Naive B cell (primary cell): ENCODE measurements around the gene NUMA1. TPM values are rescaled to one million over a fixed set of nuclear protein-coding genes. Genes with fewer than 3 reads are reported as not detected.

Experiments used
- ATAC-seq, 2 donors: fragments of 150-1000 bp; cut with Tn5 transposase; 2 replicates each; pipeline ENCODE4 v1.10.0; 2021; ENCODE audit warnings: low read depth in 2 of 2, mild to moderate bottlenecking in 2 of 2, moderate library complexity in 2 of 2
- DNase-seq: peaks from one replicate; pipeline ENCODE4 v3.0.0; 2022
- H3K27ac Mint-ChIP-seq, 6 donors: one replicate each; pipeline ENCODE4 v1.8.0; 2020 to 2022; ENCODE audit warnings: mild to moderate bottlenecking in 6 of 6, mixed read lengths in 6 of 6, moderate library complexity in 5 of 6, inconsistent platforms in 2 of 6
- H3K27me3 Mint-ChIP-seq, 3 donors: one replicate each; pipeline ENCODE4 v1.8.0; 2021 to 2022; ENCODE audit warnings: mixed read lengths in 3 of 3, mild to moderate bottlenecking in 1 of 3
- H3K36me3 Mint-ChIP-seq, 2 donors: one replicate each; pipeline ENCODE4 v1.8.0; 2020 to 2022; ENCODE audit warnings: mixed read lengths in 2 of 2, inconsistent platforms in 1 of 2, mild to moderate bottlenecking in 1 of 2
- H3K4me1 Mint-ChIP-seq, 3 donors: one replicate each; pipeline ENCODE4 v1.8.0; 2020 to 2022; ENCODE audit warnings: mixed read lengths in 3 of 3, inconsistent platforms in 1 of 3, mild to moderate bottlenecking in 1 of 3, moderate library complexity in 1 of 3
- H3K4me3 Mint-ChIP-seq, 8 donors: one replicate each; pipeline ENCODE4 v1.8.0; 2020 to 2022; ENCODE audit warnings: mild to moderate bottlenecking in 8 of 8, mixed read lengths in 8 of 8, moderate library complexity in 8 of 8, inconsistent platforms in 2 of 8
- H3K9me3 Mint-ChIP-seq, 7 donors: one replicate each; pipeline ENCODE4 v1.8.0; 2020 to 2022; ENCODE audit warnings: mixed read lengths in 7 of 7, mild to moderate bottlenecking in 5 of 7, inconsistent platforms in 2 of 7, moderate library complexity in 1 of 7
- polyA plus RNA-seq, 6 donors: library from polyadenylated mRNA; unstranded; fragments of 300-500 nt; fragmentation: Illumina TruSeq; gene quantifications; one replicate each; pipeline ENCODE4 v1.2.3, GENCODE V29; 2021; ENCODE audit warnings: low read depth in 6 of 6

The NUMA1 gene
- polyA plus RNA-seq, 6 donors from 2014 or later, result 5.4 to 102 (median 20.4) TPM

- H3K9me3 Mint-ChIP-seq, result no peaks in the 10 kb centered on the region
- H3K36me3 Mint-ChIP-seq, result peaks cover 6 to 9% of the 10 kb centered on the region in 2 donors
- peaks cover 18 to 20% (median 19%) of the 10 kb centered on the region in 3 donors for H3K4me1 Mint-ChIP-seq
Observed at GRCh38 chr11:72070491-72070890, 9.9 kb downstream of the NUMA1 start.

GRCh38 chr11:72069787-72070251, 10.5 kb downstream of the NUMA1 start:
- DNase-seq (no peak), ATAC-seq (no peak)
- Mint-ChIP-seq H3K27me3 (no peaks in the 10 kb centered on the region), H3K36me3 (peaks cover 6 to 9% of the 10 kb centered on the region in 2 donors), H3K4me1 (peaks cover 14 to 16% (median 16%) of the 10 kb centered on the region in 3 donors), H3K4me3 (peak overlapping the region in 1 of 8 donors; percentile 10), H3K9me3 (no peaks in the 10 kb centered on the region), H3K27ac (peak overlapping the region in 5 of 6 donors; percentile 3 to 94 (median 44))

More at GRCh38 chr11:72070491-72070890, 9.9 kb downstream of the NUMA1 start:
- H3K27me3 Mint-ChIP-seq, result no peaks in the 10 kb centered on the region
- H3K27ac Mint-ChIP-seq, result peak overlapping the region in 4 of 6 donors; percentile 8 to 65 (median 42)
- no peak for DNase-seq
- ATAC-seq, result no peak
- no peak overlapping the region for H3K4me3 Mint-ChIP-seq

- H3K27ac Mint-ChIP-seq, result peak overlapping the region in 3 of 6 donors; percentile 3 to 94 (median 14)
- H3K36me3 Mint-ChIP-seq, result peaks cover 6 to 9% of the 10 kb centered on the region in 2 donors
- no peak for DNase-seq
- H3K9me3 Mint-ChIP-seq, result no peaks in the 10 kb centered on the region
- H3K4me3 Mint-ChIP-seq, result no peak overlapping the region
- H3K27me3 Mint-ChIP-seq, result no peaks in the 10 kb centered on the region
- ATAC-seq, result no peak
- H3K4me1 Mint-ChIP-seq, result peaks cover 14 to 16% (median 16%) of the 10 kb centered on the region in 3 donors
Observed at GRCh38 chr11:72069200-72069599, 11.1 kb downstream of the NUMA1 start.

- Mint-ChIP-seq H3K4me1 (peaks cover 14 to 16% (median 16%) of the 10 kb centered on the region in 3 donors), H3K9me3 (no peaks in the 10 kb centered on the region), H3K27ac (peak overlapping the region in 1 of 6 donors; percentile 2), H3K4me3 (no peak overlapping the region), H3K27me3 (no peaks in the 10 kb centered on the region), H3K36me3 (peaks cover 6 to 9% of the 10 kb centered on the region in 2 donors)
- ATAC-seq (no peak), DNase-seq (no peak)
Observed at GRCh38 chr11:72067676-72068075, 12.7 kb downstream of the NUMA1 start.

GRCh38 chr11:72067266-72067665, 13.1 kb downstream of the NUMA1 start:
- no peak overlapping the region for H3K27ac Mint-ChIP-seq
- ATAC-seq, result no peak
- DNase-seq, result no peak
- H3K36me3 Mint-ChIP-seq, result peaks cover 6 to 9% of the 10 kb centered on the region in 2 donors
- H3K4me1 Mint-ChIP-seq, result peaks cover 14 to 19% (median 16%) of the 10 kb centered on the region in 3 donors
- no peaks in the 10 kb centered on the region for H3K27me3 Mint-ChIP-seq
- H3K4me3 Mint-ChIP-seq, result no peak overlapping the region
- no peaks in the 10 kb centered on the region for H3K9me3 Mint-ChIP-seq

- Mint-ChIP-seq H3K27ac (peak overlapping the region in 1 of 6 donors; percentile 25), H3K9me3 (no peaks in the 10 kb centered on the region), H3K4me1 (peaks cover 16 to 23% (median 20%) of the 10 kb centered on the region in 3 donors), H3K4me3 (no peak overlapping the region), H3K36me3 (peaks cover 6 to 9% of the 10 kb centered on the region in 2 donors), H3K27me3 (no peaks in the 10 kb centered on the region)
- DNase-seq (no peak), ATAC-seq (no peak)
Observed at GRCh38 chr11:72066855-72067254, 13.5 kb downstream of the NUMA1 start.

GRCh38 chr11:72061739-72062396, 18.5 kb downstream of the NUMA1 start:
- no peak for DNase-seq
- H3K4me1 Mint-ChIP-seq, result peaks cover 6 to 13% (median 9%) of the 10 kb centered on the region in 3 donors
- H3K4me3 Mint-ChIP-seq, result peak overlapping the region in 7 of 8 donors; percentile 69 to 90 (median 80)
- no peaks in the 10 kb centered on the region for H3K27me3 Mint-ChIP-seq
- peak; percentile 92 for ATAC-seq
- no peaks in the 10 kb centered on the region for H3K9me3 Mint-ChIP-seq
- H3K27ac Mint-ChIP-seq, result peak overlapping the region; percentile 89 to 98 (median 93)
- no peaks in the 10 kb centered on the region for H3K36me3 Mint-ChIP-seq

GRCh38 chr11:72058416-72059034, 21.8 kb downstream of the NUMA1 start:
- ATAC-seq (no peak), DNase-seq (no peak)
- Mint-ChIP-seq H3K4me3 (no peak overlapping the region), H3K36me3 (no peaks in the 10 kb centered on the region), H3K9me3 (no peaks in the 10 kb centered on the region), H3K4me1 (peaks cover 6 to 13% (median 9%) of the 10 kb centered on the region in 3 donors), H3K27ac (peak overlapping the region in 1 of 6 donors; percentile 74), H3K27me3 (no peaks in the 10 kb centered on the region)

- Mint-ChIP-seq H3K27ac (peak overlapping the region in 1 of 6 donors; percentile 7), H3K36me3 (no peaks in the 10 kb centered on the region), H3K4me1 (peaks cover 2 to 5% (median 3%) of the 10 kb centered on the region in 3 donors)
Observed at GRCh38 chr11:72048766-72049460, 31.4 kb downstream of the NUMA1 start.

GRCh38 chr11:72045849-72046248, 34.5 kb downstream of the NUMA1 start:
- Mint-ChIP-seq H3K4me1 (peaks cover 6 to 24% (median 20%) of the 10 kb centered on the region in 3 donors), H3K27me3 (no peaks in the 10 kb centered on the region), H3K4me3 (no peak overlapping the region), H3K9me3 (no peaks in the 10 kb centered on the region), H3K27ac (peak overlapping the region in 2 of 6 donors; percentile 72 to 94), H3K36me3 (no peaks in the 10 kb centered on the region)
- no peak for ATAC-seq
- DNase-seq, result no peak

More at GRCh38 chr11:72048766-72049460, 31.4 kb downstream of the NUMA1 start:
- H3K9me3 Mint-ChIP-seq, result no peaks in the 10 kb centered on the region
- no peak overlapping the region for H3K4me3 Mint-ChIP-seq
- no peak for DNase-seq
- no peak for ATAC-seq
- H3K27me3 Mint-ChIP-seq, result no peaks in the 10 kb centered on the region

- Mint-ChIP-seq H3K27ac (no peak overlapping the region), H3K36me3 (no peaks in the 10 kb centered on the region), H3K4me3 (no peak overlapping the region), H3K9me3 (no peaks in the 10 kb centered on the region), H3K27me3 (no peaks in the 10 kb centered on the region), H3K4me1 (peaks cover 7 to 29% (median 24%) of the 10 kb centered on the region in 3 donors)
- no peak for ATAC-seq
- no peak for DNase-seq
Observed at GRCh38 chr11:72042064-72042745, 38.1 kb downstream of the NUMA1 start.

- Mint-ChIP-seq H3K4me1 (peaks cover 14 to 35% (median 24%) of the 10 kb centered on the region in 3 donors), H3K36me3 (no peaks in the 10 kb centered on the region), H3K27me3 (no peaks in the 10 kb centered on the region), H3K27ac (no peak overlapping the region), H3K9me3 (no peaks in the 10 kb centered on the region), H3K4me3 (no peak overlapping the region)
- DNase-seq, result peak; percentile 42
- peak; percentile 42 to 45 for ATAC-seq
Observed at GRCh38 chr11:72041364-72042063, 38.8 kb downstream of the NUMA1 start.
